Endothelial cell (in vitro differentiated cells): ENCODE measurements around the gene ABCC8. TPM values are rescaled to one million over a fixed set of nuclear protein-coding genes. Genes with fewer than 3 reads are reported as not detected.
A peak's percentile ranks its signal among the peaks of the same experiment; 100 is the strongest.

Experiments used
- DNase-seq: peaks from one replicate; pipeline ENCODE4 v3.0.0; 2021; ENCODE audit warnings: low spot score
- H3K27ac Mint-ChIP-seq: one replicate; pipeline ENCODE4 v1.8.0; 2021; ENCODE audit warnings: mixed read lengths, inconsistent platforms; ENCODE audit not compliant: unreplicated experiment
- H3K27me3 Mint-ChIP-seq: one replicate; pipeline ENCODE4 v1.8.0; 2021; ENCODE audit warnings: mild to moderate bottlenecking, moderate library complexity, mixed read lengths, inconsistent platforms; ENCODE audit not compliant: unreplicated experiment
- H3K36me3 Mint-ChIP-seq: one replicate; pipeline ENCODE4 v1.8.0; 2021; ENCODE audit warnings: mild to moderate bottlenecking, low read depth, mixed read lengths, inconsistent platforms; ENCODE audit not compliant: unreplicated experiment
- H3K4me1 Mint-ChIP-seq: one replicate; pipeline ENCODE4 v1.8.0; 2021; ENCODE audit warnings: mild to moderate bottlenecking, mixed read lengths, inconsistent platforms; ENCODE audit not compliant: unreplicated experiment
- H3K4me3 Mint-ChIP-seq: one replicate; pipeline ENCODE4 v1.8.0; 2021; ENCODE audit warnings: mild to moderate bottlenecking, mixed read lengths, inconsistent platforms; ENCODE audit not compliant: unreplicated experiment
- H3K9me3 Mint-ChIP-seq: one replicate; pipeline ENCODE4 v1.8.0; 2021; ENCODE audit warnings: mixed read lengths, inconsistent platforms; ENCODE audit not compliant: unreplicated experiment
- total RNA-seq: library from RNA; stranded (reverse); fragmentation: NEBNext Ultra II Directional; extraction: Animal tissue kit (Norgen Biotek cat#: 25700); gene quantifications from one replicate; pipeline ENCODE4 v1.2.1, GENCODE V29; 2021; ENCODE audit not compliant: unreplicated experiment
- TF ChIP-seq, protein P1 (sequence below): fragments of 200-600 bp; sonication (generic); IDR thresholded peaks from one replicate; pipeline ENCODE4 v1.5.0; 2021; ENCODE audit warnings: antibody characterized with exemption; ENCODE audit not compliant: unreplicated experiment

Gene ABCC8
- total RNA-seq, 1 donor from 2014 or later, result not detected

DNA sequence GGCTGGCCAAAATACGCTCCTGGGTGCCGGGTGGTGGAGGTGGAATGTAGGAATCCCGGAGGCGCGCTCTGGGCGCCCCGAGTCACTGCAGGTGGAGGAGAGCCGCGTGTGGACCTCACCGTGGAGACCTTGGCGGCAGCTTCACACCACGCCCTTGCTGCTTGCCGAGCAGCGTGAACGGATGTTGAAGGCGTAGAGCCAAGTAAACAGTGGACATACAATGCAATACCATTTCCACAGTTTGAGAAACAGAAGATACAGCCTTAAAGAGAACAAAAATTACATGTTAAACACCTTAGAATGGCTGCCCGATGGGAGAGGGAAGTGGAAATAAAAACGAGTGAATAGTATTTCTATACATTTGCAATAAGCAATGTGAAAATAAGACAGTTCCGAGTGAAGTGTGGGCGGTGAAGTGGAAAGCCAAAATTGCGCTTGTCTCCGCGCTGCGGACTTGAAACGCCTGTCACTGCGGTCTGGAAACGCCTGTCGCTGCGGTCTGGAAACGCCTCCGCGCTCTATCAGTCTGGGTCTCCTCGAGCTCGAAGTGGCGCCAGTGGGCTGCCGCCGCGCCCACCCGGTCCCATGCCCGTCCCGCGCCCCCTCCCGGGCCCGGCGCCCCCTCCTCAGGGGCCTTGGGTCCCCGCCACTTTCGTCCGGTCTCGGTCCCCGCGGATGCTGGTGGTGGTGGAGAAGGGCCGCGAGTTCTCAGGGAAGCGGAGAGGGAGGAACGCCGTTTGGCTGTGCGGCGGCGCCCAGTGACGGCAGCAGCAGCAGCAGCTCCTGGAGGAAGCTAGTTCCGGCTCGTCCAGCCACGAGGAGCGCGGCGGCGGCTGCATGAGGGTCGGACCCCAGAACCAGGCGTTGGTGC lies 123.5 kb downstream of the ABCC8 start:
- H3K4me1 Mint-ChIP-seq, result peaks cover 14% of the 10 kb centered on the region
- DNase-seq, result peak; percentile 52
- no peak overlapping the region for H3K27ac Mint-ChIP-seq
- H3K36me3 Mint-ChIP-seq, result peaks cover 8% of the 10 kb centered on the region
- peak overlapping the region; percentile 77 for H3K4me3 Mint-ChIP-seq
- TF ChIP-seq, protein P1, sequence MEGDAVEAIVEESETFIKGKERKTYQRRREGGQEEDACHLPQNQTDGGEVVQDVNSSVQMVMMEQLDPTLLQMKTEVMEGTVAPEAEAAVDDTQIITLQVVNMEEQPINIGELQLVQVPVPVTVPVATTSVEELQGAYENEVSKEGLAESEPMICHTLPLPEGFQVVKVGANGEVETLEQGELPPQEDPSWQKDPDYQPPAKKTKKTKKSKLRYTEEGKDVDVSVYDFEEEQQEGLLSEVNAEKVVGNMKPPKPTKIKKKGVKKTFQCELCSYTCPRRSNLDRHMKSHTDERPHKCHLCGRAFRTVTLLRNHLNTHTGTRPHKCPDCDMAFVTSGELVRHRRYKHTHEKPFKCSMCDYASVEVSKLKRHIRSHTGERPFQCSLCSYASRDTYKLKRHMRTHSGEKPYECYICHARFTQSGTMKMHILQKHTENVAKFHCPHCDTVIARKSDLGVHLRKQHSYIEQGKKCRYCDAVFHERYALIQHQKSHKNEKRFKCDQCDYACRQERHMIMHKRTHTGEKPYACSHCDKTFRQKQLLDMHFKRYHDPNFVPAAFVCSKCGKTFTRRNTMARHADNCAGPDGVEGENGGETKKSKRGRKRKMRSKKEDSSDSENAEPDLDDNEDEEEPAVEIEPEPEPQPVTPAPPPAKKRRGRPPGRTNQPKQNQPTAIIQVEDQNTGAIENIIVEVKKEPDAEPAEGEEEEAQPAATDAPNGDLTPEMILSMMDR, result no peak
- no peaks in the 10 kb centered on the region for H3K9me3 Mint-ChIP-seq
- H3K27me3 Mint-ChIP-seq, result peaks cover 16% of the 10 kb centered on the region

DNA sequence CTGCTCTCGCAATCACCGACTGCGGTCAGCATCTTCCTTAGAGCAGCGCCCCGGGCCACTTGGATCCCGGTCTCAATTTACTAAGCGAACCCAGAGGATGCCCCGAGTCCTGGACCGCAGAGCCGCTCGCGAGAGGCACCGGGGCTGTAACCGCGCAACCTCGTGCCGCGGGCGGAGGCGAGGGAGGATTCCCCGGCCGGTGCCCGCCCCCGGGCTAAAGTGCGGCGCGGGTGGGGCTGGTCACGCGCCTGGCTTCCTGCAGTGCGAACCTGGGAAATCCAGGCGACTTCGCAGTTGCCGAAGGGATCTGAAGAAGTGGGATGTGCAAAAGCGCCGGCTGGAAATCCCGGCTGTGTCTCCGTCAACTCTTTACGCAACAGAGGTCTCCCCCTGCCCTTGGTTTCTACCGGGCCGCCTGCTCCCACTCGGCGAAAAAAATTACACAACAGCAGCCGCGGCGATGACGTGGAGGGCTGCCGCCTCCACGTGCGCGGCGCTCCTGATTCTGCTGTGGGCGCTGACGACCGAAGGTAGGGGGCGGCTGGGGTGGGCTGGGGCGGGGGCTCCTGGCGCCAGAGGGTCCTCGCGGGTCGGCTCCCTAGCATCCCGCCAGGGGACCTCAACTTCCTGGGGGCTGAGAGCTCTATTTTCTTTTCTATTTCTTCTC lies 125.0 kb downstream of the ABCC8 start, which contains the start of gene NCR3LG1:
NCR3LG1 (plus strand) TSS at position 291 of the 667 bp plus-strand sequence; CDS start at position 461, 170 bp downstream.
- H3K27ac Mint-ChIP-seq, result no peak within 1 kb of the TSS
- H3K4me3 Mint-ChIP-seq, result peak within 1 kb of the TSS; percentile 77
- peaks cover 16% of the 10 kb centered on the region for H3K27me3 Mint-ChIP-seq
- peak; percentile 28 for DNase-seq
- TF ChIP-seq, protein P1, result no peak
- peaks cover 14% of the 10 kb centered on the region for H3K4me1 Mint-ChIP-seq
- H3K9me3 Mint-ChIP-seq, result no peaks in the 10 kb centered on the region
- peaks cover 8% of the 10 kb centered on the region for H3K36me3 Mint-ChIP-seq

DNA sequence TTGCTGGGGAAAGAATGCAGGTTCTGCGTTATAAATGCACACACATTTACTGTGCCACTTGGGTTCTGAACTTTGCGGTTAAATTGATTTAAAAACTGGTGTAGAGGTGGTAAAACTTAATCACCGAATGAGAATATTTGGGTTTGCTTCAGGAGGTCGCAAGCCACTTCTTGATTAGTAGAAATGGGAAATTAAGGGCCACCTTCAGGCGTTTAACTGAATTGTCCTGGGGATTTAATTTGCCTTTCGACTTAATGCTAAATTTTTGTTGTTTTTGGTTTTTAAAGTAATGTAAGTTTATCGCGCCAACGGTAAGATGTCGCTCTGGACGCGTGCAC lies 125.5 kb downstream of the ABCC8 start:
- TF ChIP-seq, protein P1, result peak; percentile 32
- peaks cover 8% of the 10 kb centered on the region for H3K36me3 Mint-ChIP-seq
- H3K27ac Mint-ChIP-seq, result no peak overlapping the region
- H3K9me3 Mint-ChIP-seq, result no peaks in the 10 kb centered on the region
- H3K4me3 Mint-ChIP-seq, result no peak overlapping the region
- H3K27me3 Mint-ChIP-seq, result peaks cover 13% of the 10 kb centered on the region
- H3K4me1 Mint-ChIP-seq, result peaks cover 14% of the 10 kb centered on the region
- no peak for DNase-seq

DNA sequence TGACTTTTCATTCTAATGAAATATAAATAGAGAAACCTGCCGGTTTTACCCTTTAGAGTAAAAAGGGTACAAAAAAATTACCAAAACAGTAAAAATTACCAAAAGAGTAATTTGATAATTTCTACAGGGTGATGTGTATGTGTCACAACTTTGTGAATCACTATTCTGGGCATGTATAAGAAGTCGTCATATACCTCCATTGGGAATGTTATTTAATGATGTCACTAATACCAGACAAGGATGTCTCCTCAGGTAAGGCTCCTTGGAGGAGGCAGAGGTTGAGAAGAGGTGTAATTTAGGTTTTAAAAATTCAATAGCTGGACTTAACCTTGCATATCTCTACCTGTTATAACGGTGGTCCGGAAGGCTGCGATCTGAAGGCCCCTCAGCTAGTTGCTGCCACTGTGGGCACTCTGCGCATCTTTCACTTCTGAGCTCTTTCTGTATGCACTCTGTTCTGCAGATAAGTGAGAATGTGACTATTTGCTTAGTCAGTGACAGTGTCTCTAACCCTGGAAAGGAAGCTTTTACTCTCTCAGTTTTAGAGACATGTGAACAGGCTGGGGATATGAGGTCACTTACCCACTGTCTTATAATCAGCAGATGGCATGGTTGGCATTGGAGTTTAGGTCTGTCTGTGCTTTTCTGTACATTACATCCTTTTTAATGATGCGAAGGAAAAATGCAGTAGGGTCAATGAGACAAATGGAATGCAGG lies 126.0 kb downstream of the ABCC8 start:
- Mint-ChIP-seq H3K36me3 (peaks cover 8% of the 10 kb centered on the region), H3K4me1 (peaks cover 14% of the 10 kb centered on the region), H3K27ac (no peak overlapping the region), H3K4me3 (no peak overlapping the region), H3K27me3 (peaks cover 13% of the 10 kb centered on the region), H3K9me3 (no peaks in the 10 kb centered on the region)
- no peak for DNase-seq
- TF ChIP-seq, protein P1, result no peak
